ENCODE measurements around the gene PLD4.

DNA sequence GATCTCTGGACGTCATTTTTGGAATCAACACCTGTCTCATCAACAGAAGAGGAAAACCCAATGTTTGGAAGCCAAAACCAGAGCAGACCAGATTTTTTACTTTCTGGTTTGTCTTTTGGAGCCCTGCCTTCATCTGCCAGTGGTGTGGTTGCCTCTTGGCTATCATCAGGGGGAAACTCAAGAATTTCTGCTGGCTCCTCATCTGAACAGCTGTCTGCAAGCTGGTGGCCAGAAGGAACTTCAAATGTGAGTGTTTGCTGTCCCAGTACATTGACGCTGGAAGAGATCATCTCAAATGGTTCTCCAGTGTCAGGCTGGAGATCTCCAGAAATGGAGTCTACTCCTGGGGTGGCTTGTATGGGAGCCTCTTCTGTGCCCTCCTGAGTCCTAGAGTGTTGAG lies 13.8 kb downstream of the PLD4 start:
- TF ChIP-seq, protein P1, sequence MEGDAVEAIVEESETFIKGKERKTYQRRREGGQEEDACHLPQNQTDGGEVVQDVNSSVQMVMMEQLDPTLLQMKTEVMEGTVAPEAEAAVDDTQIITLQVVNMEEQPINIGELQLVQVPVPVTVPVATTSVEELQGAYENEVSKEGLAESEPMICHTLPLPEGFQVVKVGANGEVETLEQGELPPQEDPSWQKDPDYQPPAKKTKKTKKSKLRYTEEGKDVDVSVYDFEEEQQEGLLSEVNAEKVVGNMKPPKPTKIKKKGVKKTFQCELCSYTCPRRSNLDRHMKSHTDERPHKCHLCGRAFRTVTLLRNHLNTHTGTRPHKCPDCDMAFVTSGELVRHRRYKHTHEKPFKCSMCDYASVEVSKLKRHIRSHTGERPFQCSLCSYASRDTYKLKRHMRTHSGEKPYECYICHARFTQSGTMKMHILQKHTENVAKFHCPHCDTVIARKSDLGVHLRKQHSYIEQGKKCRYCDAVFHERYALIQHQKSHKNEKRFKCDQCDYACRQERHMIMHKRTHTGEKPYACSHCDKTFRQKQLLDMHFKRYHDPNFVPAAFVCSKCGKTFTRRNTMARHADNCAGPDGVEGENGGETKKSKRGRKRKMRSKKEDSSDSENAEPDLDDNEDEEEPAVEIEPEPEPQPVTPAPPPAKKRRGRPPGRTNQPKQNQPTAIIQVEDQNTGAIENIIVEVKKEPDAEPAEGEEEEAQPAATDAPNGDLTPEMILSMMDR (IDR thresholded peaks at IDR 0.05), result no peak
- no peak for TF ChIP-seq POLR2AphosphoS5 (IDR thresholded peaks at IDR 0.05)

All from suprapubic skin (tissue), 3 donors.